GM18499 (cell line): ENCODE results near the gene SREK1IP1.
"Not testable (repeated sequence)": the region's sequence is repeated elsewhere in the genome, so short reads cannot be mapped to it uniquely, and the experiment has no call there.

Experiments used
- ATAC-seq: cut with Tn5 transposase; IDR thresholded peaks from one replicate; pipeline ENCODE4 v1.9.1; 2021; ENCODE audit warnings: moderate number of reproducible peaks; ENCODE audit not compliant: insufficient read depth, unreplicated experiment

The SREK1IP1 gene

GRCh38 chr5:64766941-64767340, 1.6 kb downstream of the SREK1IP1 start:
- ATAC-seq, result no peak

- no peak for ATAC-seq
Measured at GRCh38 chr5:64765804-64766504, 2.5 kb downstream of the SREK1IP1 start.

- ATAC-seq, result no peak
Measured at GRCh38 chr5:64763948-64764503, 4.5 kb downstream of the SREK1IP1 start.

GRCh38 chr5:64759960-64760660, 8.4 kb downstream of the SREK1IP1 start:
- no peak for ATAC-seq

GRCh38 chr5:64758901-64759300, 9.6 kb downstream of the SREK1IP1 start:
- no peak for ATAC-seq

GRCh38 chr5:64754066-64754465, 14.4 kb downstream of the SREK1IP1 start:
- no peak for ATAC-seq

- no peak for ATAC-seq
Measured at GRCh38 chr5:64749385-64749784, 19.1 kb downstream of the SREK1IP1 start.

GRCh38 chr5:64746446-64746845, 22.0 kb downstream of the SREK1IP1 start:
- no peak for ATAC-seq

- ATAC-seq, result no peak
Measured at GRCh38 chr5:64744914-64745313, 23.6 kb downstream of the SREK1IP1 start.

GRCh38 chr5:64742821-64743220, 25.7 kb downstream of the SREK1IP1 start:
- ATAC-seq, result no peak

GRCh38 chr5:64742411-64742810, 26.1 kb downstream of the SREK1IP1 start:
- no peak for ATAC-seq

GRCh38 chr5:64727150-64727549, 41.3 kb downstream of the SREK1IP1 start:
- ATAC-seq, result no peak

- no peak for ATAC-seq
Measured at GRCh38 chr5:64722588-64722987, 45.9 kb downstream of the SREK1IP1 start.

- ATAC-seq, result not testable (repeated sequence)
Measured at GRCh38 chr5:64714495-64714894, 54.0 kb downstream of the SREK1IP1 start.

- ATAC-seq, result no peak
Measured at GRCh38 chr5:64707191-64707590, 61.3 kb downstream of the SREK1IP1 start.

GRCh38 chr5:64706074-64706473, 62.4 kb downstream of the SREK1IP1 start:
- not testable (repeated sequence) for ATAC-seq

- no peak for ATAC-seq
Measured at GRCh38 chr5:64700765-64701164, 67.7 kb downstream of the SREK1IP1 start.

- not testable (repeated sequence) for ATAC-seq
Measured at GRCh38 chr5:64696414-64696813, 72.1 kb downstream of the SREK1IP1 start.

- no peak for ATAC-seq
Measured at GRCh38 chr5:64693636-64694035, 74.9 kb downstream of the SREK1IP1 start.

- no peak for ATAC-seq
Measured at GRCh38 chr5:64691291-64691690, 77.2 kb downstream of the SREK1IP1 start.

- no peak for ATAC-seq
Measured at GRCh38 chr5:64690417-64691151, 77.9 kb downstream of the SREK1IP1 start, which contains the start of gene SHISAL2B. SHISAL2B (plus strand) TSS chr5:64690503; CDS start chr5:64690624, 121 bp downstream.
